Peyer's patch (tissue), 4 donors: Measurements from ENCODE around the gene PRR18.

Source experiments
- CTCF ChIP-seq, 6 experiments: fragments of 450-650 bp in 4 of 6; fragments of 200-600 bp in 2 of 6; sonication (generic) in 1 of 6; IDR thresholded peaks; one replicate each; pipeline ENCODE4 v1.5.1; 2017 to 2019; ENCODE audit warnings: antibody characterized with exemption in 6 of 6, mild to moderate bottlenecking in 3 of 6, moderate library complexity in 1 of 6
- POLR2A ChIP-seq, 2 donors: fragments of 450-650 bp; IDR thresholded peaks; one replicate each; pipeline ENCODE4 v1.5.1; 2017; ENCODE audit warnings: antibody characterized with exemption in 2 of 2, mild to moderate bottlenecking in 2 of 2, moderate library complexity in 2 of 2

- TF ChIP-seq CTCF (IDR thresholded peaks at IDR 0.05) (no peak), POLR2A (IDR thresholded peaks at IDR 0.05) (no peak)
These were observed 39.8 kb downstream of the PRR18 start for GRCh38 chr6:166268431-166268830.
